GM12891 (cell line): ENCODE data around the gene SFMBT1.

Experiments used
- PAX5 ChIP-seq: IDR thresholded peaks from 2 replicates; pipeline ENCODE4 v1.6.1; 2011; ENCODE audit warnings: low read length, moderate library complexity, mild to moderate bottlenecking; ENCODE audit not compliant: insufficient read depth, severe bottlenecking
- POLR2A ChIP-seq: IDR thresholded peaks from 2 replicates; pipeline ENCODE4 v1.6.1; 2011; ENCODE audit warnings: low read depth, low read length, control low read depth
- POLR2AphosphoS5 ChIP-seq: IDR thresholded peaks from 2 replicates; pipeline ENCODE4 v1.6.1; 2011; ENCODE audit warnings: low read depth, low read length, control low read depth
- SPI1 ChIP-seq: IDR thresholded peaks from 2 replicates; pipeline ENCODE4 v1.6.1; 2011; ENCODE audit warnings: low read depth, low read length, control low read depth
- TAF1 ChIP-seq: IDR thresholded peaks from 2 replicates; pipeline ENCODE4 v1.6.1; 2011; ENCODE audit warnings: low read depth, low read length, control low read depth

GRCh38 chr3:52866427-52866826, 179.4 kb downstream of the SFMBT1 start:
- no peak for TF ChIP-seq POLR2A
- TF ChIP-seq SPI1, result no peak
- TF ChIP-seq POLR2AphosphoS5, result no peak
- TF ChIP-seq PAX5, result no peak
- no peak for TF ChIP-seq TAF1
